ENCODE results near the gene TIRAP. TPM values are rescaled to one million over a fixed set of nuclear protein-coding genes. Genes with fewer than 3 reads are reported as not detected.

TIRAP gene
- total RNA-seq, 1 donor from 2014 or later = 15.5 TPM

DNA sequence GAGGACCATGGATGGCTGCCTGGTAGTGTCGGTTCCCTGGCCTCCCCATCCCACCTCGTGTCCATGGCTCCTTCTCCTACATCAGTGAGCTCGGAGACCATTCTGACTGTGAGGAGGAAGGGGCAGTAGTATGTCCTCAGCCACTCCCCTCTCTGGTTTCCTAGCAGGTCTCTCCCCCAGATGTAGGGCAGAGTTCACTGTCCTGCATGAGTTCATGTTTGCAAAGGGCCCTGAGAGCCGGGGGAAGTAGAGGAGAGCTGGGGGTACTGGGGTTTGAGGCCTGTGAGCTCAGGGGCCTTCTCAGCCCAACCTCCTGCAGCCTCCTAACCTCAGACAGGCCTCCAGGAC lies 54.2 kb downstream of the TIRAP start:
- intact Hi-C loops (cut with DNase I) = no loop called here
- DNase-seq (ENCODE audit: low spot score) (no peak), ATAC-seq (no peak)

DNA sequence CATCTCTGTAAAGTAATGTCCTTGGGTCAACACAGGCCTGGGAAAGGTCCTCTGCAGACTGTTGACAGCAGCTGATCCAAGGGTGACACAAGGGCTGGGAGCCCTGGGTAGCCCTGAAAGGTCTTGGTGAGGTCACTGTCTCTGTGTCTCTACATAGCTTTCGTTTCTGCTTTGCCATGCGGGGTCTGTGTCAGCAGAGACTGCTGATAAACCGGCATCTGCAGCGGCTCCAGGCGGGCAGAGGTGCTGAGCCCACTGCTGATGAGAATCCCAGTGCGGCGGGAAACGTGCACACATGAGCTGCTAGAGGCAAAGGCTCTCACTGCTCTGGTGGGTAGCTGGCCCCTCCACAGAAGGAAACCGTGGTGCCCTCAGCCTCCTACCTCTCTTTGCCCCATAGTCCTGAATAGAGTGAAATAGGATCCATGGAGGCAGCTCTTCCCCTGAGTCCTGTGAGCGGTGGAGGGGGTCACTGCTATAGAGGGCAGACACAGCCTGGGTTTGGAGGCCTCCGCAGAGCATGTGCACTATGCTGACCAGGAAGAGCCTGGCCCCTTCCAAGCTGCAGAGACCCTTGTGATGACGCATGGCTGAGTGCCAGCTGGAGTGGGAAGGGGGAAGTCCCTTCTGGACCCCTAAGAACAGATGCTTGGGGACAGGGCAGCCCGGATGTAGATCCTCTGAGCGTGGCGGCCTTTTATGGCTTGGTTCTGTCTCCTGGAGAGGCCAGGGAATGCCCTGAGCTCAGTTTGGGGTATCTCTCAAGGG lies 54.8 kb downstream of the TIRAP start:
- DNase-seq (ENCODE audit: low spot score) (no peak), ATAC-seq (no peak)
- intact Hi-C loops (cut with DNase I) = no loop called here

DNA sequence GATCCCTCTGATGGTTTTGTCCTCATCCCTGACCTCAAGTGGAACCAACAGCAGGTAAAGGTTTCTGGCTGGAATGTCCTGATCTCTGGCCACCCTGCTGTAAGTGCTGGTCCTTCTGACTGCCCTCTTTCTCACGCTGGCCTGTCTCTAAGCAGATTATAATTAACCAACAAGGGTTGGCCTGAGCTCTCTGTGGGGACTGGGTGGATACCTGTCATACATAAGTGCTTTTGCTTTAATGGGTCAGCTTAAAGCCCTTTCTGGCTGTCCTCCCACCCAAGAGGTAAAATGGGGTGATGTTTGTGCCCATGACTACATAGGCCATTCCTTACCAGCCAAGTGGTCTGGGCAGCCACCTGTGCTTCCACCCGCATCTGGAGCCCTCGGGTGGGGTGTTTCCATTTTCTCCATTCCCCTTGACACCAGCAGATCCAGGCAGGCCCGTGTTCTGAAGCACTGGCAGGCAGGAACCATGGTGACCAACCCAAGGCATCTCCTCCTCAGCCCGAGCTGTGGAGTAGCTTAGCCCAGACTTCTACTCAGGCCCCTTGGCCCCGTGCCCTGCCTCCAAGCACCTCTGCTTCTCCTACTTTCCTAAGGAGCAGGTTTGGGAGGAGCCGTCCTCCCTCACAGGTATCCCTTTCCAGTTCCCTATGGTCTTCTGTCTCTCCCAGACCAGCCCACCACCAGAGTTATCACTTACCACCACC lies 55.6 kb downstream of the TIRAP start:
- ATAC-seq = no peak
- intact Hi-C loops (cut with DNase I) = no loop called here
- no peak for DNase-seq (ENCODE audit: low spot score)

DNA sequence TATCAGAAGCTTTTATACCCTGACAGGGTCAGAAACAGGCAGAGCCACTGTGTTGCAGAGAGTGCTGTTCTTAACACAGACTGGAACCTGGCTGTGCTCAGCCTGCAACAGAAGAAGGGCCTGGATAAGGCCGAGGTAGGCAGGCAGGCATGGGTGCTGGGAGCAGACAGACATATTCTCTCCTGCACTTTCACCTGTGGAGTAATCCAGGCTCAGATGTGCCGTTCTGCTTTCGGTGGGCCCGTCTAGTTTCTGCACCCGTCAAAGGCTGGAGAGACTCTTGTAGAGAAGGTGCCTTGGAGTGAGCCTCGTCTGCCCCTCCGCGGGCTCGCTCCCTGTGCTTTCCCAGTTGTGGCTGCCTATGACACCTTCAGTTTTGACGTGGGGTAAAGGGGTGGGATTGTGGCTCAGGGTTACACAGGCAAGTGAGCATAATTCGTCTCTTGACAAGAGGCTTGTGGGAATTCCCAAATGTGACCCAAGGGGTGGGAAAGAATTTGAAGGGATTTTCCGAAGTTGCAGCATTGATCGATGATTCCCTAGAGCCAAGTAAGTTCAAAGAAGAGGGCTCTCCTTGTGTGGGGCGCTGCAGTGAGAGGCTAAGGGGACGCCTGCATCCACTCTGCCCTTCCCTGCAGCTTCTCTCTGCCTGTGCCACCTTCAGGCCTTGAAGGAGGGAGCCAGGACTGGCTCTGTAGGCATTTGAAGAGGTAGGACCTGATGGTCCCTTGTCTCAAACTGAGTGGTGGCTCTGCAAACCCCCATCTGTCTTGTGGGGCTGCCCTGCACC lies 56.4 kb downstream of the TIRAP start:
- intact Hi-C loops (cut with DNase I) = no loop called here
- DNase-seq (ENCODE audit: low spot score) (no peak), ATAC-seq (peak; percentile 13)

DNA sequence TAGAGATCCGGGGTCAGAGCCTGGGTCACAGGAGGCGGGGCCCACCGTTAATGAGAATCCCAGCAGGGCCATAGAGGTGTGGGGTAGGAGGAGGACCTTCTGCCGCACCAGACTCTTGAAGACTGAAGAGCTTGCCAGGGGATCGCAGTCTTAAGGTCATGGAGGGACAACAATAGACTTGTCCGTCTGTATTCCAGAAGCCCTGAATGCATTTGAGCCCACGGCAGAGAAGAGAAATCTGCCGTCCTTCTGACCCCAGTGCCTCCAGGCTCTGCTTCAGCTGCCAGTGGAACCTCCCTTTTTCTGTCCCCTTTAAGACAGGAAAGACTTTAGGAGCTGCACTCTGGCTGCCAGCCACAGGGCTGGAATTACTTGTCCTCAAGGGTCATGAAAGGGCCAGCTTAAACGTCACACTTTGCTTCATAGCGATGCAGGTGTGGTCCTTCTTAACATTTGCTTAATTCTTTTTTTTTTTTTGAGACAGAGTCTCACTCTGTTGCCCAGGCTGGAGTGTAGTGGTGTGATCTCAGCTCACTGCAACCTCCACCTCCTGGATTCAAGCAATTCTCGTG lies 57.1 kb downstream of the TIRAP start:
- ATAC-seq = peak; percentile 90
- DNase-seq (ENCODE audit: low spot score) = peak; percentile 86
- intact Hi-C loops (cut with DNase I) = no loop called here

DNA sequence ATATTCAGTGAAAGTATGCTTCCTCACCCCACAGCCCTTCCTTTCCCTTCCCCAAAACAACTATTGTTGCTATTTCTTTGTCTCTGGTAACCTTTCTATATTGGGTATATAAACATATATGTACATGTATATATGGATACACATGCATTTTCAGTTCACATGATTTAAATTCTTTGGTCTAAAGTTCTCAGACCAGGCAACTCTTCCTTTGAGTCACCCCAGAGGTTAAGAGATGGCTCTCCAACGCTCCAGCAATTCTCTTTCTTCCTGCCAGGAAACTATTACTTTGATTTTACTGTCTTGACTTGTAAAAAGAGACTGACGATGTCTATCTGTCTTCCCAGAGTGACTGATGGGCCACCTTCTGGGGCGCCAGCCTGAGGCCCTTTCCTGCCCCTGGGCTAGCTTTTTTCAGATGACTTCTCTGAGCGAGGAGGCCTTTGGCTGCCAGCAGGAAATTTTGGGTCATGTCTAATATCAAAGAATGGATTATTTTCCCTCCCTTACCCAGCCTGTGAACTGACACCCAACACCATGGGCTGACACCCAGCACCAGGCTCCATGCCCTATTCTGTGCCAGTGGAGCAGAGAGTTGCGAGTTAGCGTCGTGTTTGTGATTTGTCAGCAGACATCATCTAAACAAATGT lies 58.2 kb downstream of the TIRAP start:
- no peak for DNase-seq (ENCODE audit: low spot score)

DNA sequence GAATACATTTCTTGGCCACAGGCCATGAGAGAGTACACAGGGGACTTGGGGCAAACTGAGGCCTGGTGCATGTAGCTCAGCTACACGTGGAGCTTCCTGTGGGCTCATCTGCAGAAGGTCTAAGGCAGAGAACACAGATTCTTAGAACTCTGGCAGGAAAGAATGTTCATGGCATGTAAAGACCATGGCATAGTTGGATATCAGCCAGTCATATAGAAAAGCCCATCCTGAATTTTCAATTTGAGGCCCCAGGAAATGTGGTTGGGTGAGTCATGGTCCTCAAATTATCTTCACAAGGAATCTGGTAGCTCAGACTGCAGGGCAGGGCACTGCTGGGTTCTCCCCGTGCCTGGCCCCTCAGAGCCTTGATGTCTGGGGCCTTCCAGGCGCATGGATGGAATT lies 58.9 kb downstream of the TIRAP start:
- ATAC-seq = no peak
- intact Hi-C loops (cut with DNase I) = no loop called here
- DNase-seq (ENCODE audit: low spot score) = no peak

More for the DNA sequence above, 58.2 kb downstream of the TIRAP start:
- ATAC-seq = no peak
- intact Hi-C loops (cut with DNase I) = no loop called here

DNA sequence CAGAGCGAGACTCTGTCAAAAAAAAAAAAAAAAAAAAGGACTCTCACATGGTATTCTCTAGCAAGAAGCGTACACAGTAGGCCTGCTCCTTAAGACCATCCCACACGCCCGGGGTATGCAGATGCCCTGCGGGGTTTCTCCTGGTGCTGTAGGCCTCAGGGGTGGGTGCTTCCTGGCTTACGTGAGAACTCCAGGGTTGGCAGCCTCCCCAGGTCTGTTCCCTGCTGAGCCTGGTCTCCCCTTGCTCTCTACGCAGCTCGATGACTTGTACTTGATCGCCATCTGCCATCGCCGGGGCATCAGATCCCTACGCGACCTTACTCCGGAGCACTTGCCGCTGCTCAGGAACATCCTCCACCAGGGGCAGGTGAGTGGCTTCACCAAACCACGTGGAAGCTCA lies 60.2 kb downstream of the TIRAP start:
- no peak for DNase-seq (ENCODE audit: low spot score)
- ATAC-seq = no peak
- intact Hi-C loops (cut with DNase I) = no loop called here

Other genes with a start within 250 kb of the TIRAP start
- 29.4 TPM for gene CDON, start 220.2 kb upstream of the TIRAP start, total RNA-seq
- gene RPUSD4, start 71.4 kb upstream of the TIRAP start, total RNA-seq = 21.0 TPM
- gene FAM118B, start 71.3 kb upstream of the TIRAP start, total RNA-seq = 19.4 TPM
- 80.4 TPM for gene SRPRA, start 14.2 kb upstream of the TIRAP start, total RNA-seq
- 27.9 TPM for gene FOXRED1, start 13.9 kb upstream of the TIRAP start, total RNA-seq
- 12.1 TPM for gene DCPS, start 21.0 kb downstream of the TIRAP start, total RNA-seq
- gene ST3GAL4, start 72.6 kb downstream of the TIRAP start, total RNA-seq = 72.4 TPM